PC-9 (cell line): ENCODE data around the gene HLCS. TPM values are rescaled to one million over a fixed set of nuclear protein-coding genes. Genes with fewer than 3 reads are reported as not detected.

Experiments used
- BruUV-seq: library from RNA; stranded (reverse); fragments of 400-500 nt; replicated peaks from 2 replicates; lab custom pipeline; 2021; lab: Mats Ljungman, UMichigan
- CTCF ChIA-PET: fragments of 300-600 bp; sonication (Branson Sonifier 250); formaldehyde crosslinking; loops from one replicate; lab custom pipeline; 2022; ENCODE audit warnings: antibody characterized with exemption; lab: Charles Lee
- POLR2A ChIA-PET: fragments of 300-600 bp; sonication (Branson Sonifier 250); formaldehyde crosslinking; loops from one replicate; lab custom pipeline; 2022; ENCODE audit warnings: antibody characterized with exemption; ENCODE audit not compliant: unreplicated experiment; lab: Charles Lee
- DNase-seq, 2 experiments: peaks; one replicate each; pipeline versions ENCODE4 v3.0.0 to v3.0.0-alpha.2; 2015 to 2022; ENCODE audit warnings: mixed read lengths in 1 of 2
- H2AFZ ChIP-seq: fragments of 200-600 bp; sonication (generic); 2 replicates; pipeline ENCODE4 v1.8.1; 2017; ENCODE audit warnings: antibody characterized with exemption
- H3F3A ChIP-seq: fragments of 200-600 bp; sonication (generic); 2 replicates; pipeline ENCODE4 v1.8.1; 2017; ENCODE audit warnings: antibody characterized with exemption, mild to moderate bottlenecking, low read depth; ENCODE audit not compliant: insufficient read depth
- H3K27ac ChIP-seq: fragments of 200-600 bp; sonication (generic); 2 replicates; pipeline ENCODE4 v1.6.1; 2016; ENCODE audit warnings: mixed run types
- H3K27me3 ChIP-seq: fragments of 200-600 bp; sonication (generic); 2 replicates; pipeline ENCODE4 v1.6.1; 2016; ENCODE audit warnings: low read depth, mixed run types; ENCODE audit not compliant: insufficient read depth
- H3K36me3 ChIP-seq: fragments of 200-600 bp; sonication (generic); 2 replicates; pipeline ENCODE4 v1.6.1; 2016; ENCODE audit warnings: low read depth, mixed run types
- H3K4me1 ChIP-seq: fragments of 200-600 bp; sonication (generic); replicated peaks from 2 replicates; pipeline ENCODE4 v1.6.1; 2016; ENCODE audit warnings: mixed run types; ENCODE audit not compliant: insufficient read depth
- H3K4me2 ChIP-seq: fragments of 200-600 bp; sonication (generic); 2 replicates; pipeline ENCODE4 v1.6.1; 2017; ENCODE audit warnings: mixed run types
- H3K4me3 ChIP-seq: fragments of 200-600 bp; sonication (generic); 2 replicates; pipeline ENCODE4 v1.6.1; 2016; ENCODE audit warnings: mixed run types
- H3K79me2 ChIP-seq: fragments of 200-600 bp; sonication (generic); 2 replicates; pipeline ENCODE4 v1.6.1; 2017; ENCODE audit warnings: low read depth, mixed run types
- H3K9me2 ChIP-seq: fragments of 200-600 bp; sonication (generic); 2 replicates; pipeline ENCODE4 v1.8.1; 2017; ENCODE audit warnings: mild to moderate bottlenecking; ENCODE audit not compliant: insufficient read depth
- H3K9me3 ChIP-seq: fragments of 200-600 bp; sonication (generic); 2 replicates; pipeline ENCODE4 v1.8.1; 2016; ENCODE audit warnings: low read depth; ENCODE audit not compliant: insufficient read depth
- H4K20me1 ChIP-seq: fragments of 200-600 bp; sonication (generic); 2 replicates; pipeline ENCODE4 v1.8.1; 2017; ENCODE audit not compliant: insufficient read depth
- EZH2 ChIP-seq: fragments of 200-600 bp; sonication (generic); IDR thresholded peaks from 2 replicates; pipeline ENCODE4 v1.8.0; 2017; ENCODE audit warnings: antibody characterized with exemption, low read depth
- intact Hi-C: fragments of 100-400 bp; cut with micrococcal nuclease; formaldehyde crosslinking; loops from one replicate; pipeline ENCODE4 v1.10.0; 2022; ENCODE audit not compliant: unreplicated experiment
- total RNA-seq: library from RNA; stranded (reverse); gene quantifications from 2 replicates; pipeline ENCODE4 v1.2.3, GENCODE V29; 2021
- TF ChIP-seq, protein P1 (sequence below): fragments of 200-600 bp; sonication (generic); conservative IDR thresholded peaks from 2 replicates; pipeline ENCODE4 v1.6.1; 2017; ENCODE audit warnings: mixed run types, antibody characterized with exemption, mild to moderate bottlenecking, moderate library complexity

The HLCS gene
- total RNA-seq, 1 experiment from 2014 or later: 21.6 TPM

DNA sequence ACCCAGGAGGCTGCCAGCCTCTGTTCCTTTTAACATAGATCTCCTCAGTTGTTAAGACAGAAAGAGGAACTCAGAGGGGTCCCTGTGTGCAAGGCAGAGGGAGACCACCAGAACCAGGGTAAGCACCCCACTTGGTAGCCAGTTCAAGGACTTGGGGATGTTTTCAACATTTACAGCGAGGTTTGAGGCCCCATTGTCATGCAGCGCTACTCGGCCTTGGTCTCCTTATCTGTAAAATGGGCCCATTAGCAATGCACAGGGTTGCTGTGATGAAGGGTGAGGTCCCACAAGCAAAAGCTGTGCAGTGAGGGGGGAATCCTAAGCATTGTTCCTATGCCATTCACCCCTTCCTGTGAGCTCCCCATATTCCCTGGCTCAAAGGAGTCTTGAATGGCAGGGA, 263.3 kb downstream of the HLCS start:
- H3K9me3 ChIP-seq: no peaks in the 10 kb centered on the region
- H3K36me3 ChIP-seq: no peaks in the 10 kb centered on the region; the same call in 1 of the 2 replicates
- peaks cover 32% of the 10 kb centered on the region for H4K20me1 ChIP-seq
- peak overlapping the region; percentile 92 for H3K4me2 ChIP-seq
- H3K27me3 ChIP-seq: no peaks in the 10 kb centered on the region
- intact Hi-C loops: no loop called here
- DNase-seq: no peak
- H2AFZ ChIP-seq: no peak overlapping the region
- H3K27ac ChIP-seq: no peak overlapping the region
- H3K9me2 ChIP-seq: no peaks in the 10 kb centered on the region
- no peaks in the 10 kb centered on the region; the same call in 1 of the 2 replicates for H3F3A ChIP-seq
- no peak for TF ChIP-seq EZH2
- TF ChIP-seq, protein P1, sequence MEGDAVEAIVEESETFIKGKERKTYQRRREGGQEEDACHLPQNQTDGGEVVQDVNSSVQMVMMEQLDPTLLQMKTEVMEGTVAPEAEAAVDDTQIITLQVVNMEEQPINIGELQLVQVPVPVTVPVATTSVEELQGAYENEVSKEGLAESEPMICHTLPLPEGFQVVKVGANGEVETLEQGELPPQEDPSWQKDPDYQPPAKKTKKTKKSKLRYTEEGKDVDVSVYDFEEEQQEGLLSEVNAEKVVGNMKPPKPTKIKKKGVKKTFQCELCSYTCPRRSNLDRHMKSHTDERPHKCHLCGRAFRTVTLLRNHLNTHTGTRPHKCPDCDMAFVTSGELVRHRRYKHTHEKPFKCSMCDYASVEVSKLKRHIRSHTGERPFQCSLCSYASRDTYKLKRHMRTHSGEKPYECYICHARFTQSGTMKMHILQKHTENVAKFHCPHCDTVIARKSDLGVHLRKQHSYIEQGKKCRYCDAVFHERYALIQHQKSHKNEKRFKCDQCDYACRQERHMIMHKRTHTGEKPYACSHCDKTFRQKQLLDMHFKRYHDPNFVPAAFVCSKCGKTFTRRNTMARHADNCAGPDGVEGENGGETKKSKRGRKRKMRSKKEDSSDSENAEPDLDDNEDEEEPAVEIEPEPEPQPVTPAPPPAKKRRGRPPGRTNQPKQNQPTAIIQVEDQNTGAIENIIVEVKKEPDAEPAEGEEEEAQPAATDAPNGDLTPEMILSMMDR: no peak
- H3K4me3 ChIP-seq: peak overlapping the region; percentile 87; the same call in 1 of the 2 replicates
- H3K79me2 ChIP-seq: peaks cover 90% of the 10 kb centered on the region
- ChIA-PET CTCF (interaction anchor here (0.6 kb wide), 1 partner anchor 177 kb away, joined by 3 read pairs; no protein-coding TSS in a partner anchor), POLR2A (no interaction called here)
- no TSS peak for BruUV-seq
- 0 out of 2 replicates have a peak, but pooled peaks cover 10% of the 10 kb centered on the region for H3K4me1 ChIP-seq

DNA sequence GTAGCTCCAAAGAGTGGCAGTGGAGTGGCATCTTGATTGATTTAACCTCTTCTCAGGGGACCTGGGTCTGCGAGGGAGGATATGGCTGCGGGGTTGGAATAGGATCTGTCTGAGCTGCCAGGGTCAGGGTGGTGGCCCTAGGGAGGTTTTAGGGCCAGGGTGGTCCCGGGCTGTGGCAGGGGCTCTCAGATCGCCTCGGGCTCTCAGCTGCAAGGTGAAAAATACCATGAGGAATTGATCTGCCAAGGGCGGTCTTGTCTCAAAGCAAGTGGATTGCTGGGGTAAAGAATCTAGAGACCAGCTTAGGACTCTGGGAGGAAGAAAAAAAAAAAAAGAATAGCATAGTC, 263.9 kb downstream of the HLCS start:
- Histone ChIP-seq H3K36me3 (no peaks in the 10 kb centered on the region; the same call in 1 of the 2 replicates), H3F3A (no peaks in the 10 kb centered on the region; the same call in 1 of the 2 replicates), H3K9me3 (no peaks in the 10 kb centered on the region), H3K4me1 (0 out of 2 replicates have a peak, but pooled peaks cover 13% of the 10 kb centered on the region), H3K27me3 (no peaks in the 10 kb centered on the region), H3K9me2 (no peaks in the 10 kb centered on the region), H4K20me1 (peaks cover 32% of the 10 kb centered on the region), H3K79me2 (peaks cover 93% of the 10 kb centered on the region), H3K27ac (no peak overlapping the region), H3K4me3 (peak overlapping the region; percentile 87), H2AFZ (no peak overlapping the region), H3K4me2 (peak overlapping the region; percentile 92)
- BruUV-seq: no TSS peak
- intact Hi-C loops: no loop called here
- CTCF ChIA-PET: no interaction called here
- DNase-seq: no peak
- TF ChIP-seq, protein P1: no peak
- TF ChIP-seq EZH2: no peak
- POLR2A ChIA-PET: interaction anchor here (0.6 kb wide), 1 partner anchor 37 kb away, joined by 6 read pairs; no protein-coding TSS in a partner anchor

DNA sequence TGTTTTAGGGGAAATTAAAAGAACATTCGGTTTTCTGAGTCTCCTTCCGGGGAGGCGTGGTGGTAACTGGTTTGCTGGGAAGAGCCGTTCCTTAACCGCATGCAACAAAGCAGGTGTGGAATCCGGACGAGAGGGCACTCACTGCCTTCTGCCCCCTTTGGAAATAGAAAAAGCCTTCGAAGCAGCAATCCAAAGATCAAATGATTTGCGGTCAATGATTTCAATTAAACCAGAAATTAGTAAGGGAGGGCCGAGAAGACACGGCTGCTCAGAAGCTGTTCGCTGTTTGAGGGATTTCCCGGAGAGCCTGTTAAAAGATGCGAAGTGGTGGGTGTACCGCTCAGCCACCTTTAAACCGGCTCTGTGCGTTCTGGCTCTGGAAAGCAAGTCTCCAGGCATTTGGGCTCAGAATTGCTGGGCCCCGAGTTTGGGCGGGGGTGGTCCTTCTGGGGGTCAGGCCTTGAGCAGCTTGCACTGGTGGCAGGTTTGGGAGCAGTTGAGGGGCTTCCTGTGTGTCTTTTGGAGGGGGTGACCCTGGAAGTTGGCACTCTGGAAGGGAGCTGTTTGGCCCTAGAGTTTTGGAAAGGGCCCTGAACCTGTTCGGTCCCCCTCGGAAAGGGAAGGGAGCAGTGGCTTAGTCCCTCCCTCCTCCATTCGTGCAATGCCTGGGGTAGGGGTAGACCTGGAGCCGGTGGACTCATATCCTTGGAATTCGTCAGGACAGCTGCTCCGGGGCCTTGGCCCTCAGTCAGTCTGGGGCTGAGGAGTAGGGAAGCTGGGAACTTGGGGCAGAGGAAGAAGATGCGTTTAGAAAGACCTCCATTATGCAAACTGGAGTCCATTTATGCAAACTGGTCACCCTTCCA, 264.5 kb downstream of the HLCS start:
- Histone ChIP-seq H3K27ac (peak overlapping the region; percentile 47), H3K9me3 (no peaks in the 10 kb centered on the region), H3K4me3 (peak overlapping the region; percentile 87), H3K9me2 (no peaks in the 10 kb centered on the region), H3K36me3 (no peaks in the 10 kb centered on the region; the same call in 1 of the 2 replicates), H4K20me1 (peaks cover 32% of the 10 kb centered on the region), H3K4me2 (peak overlapping the region; percentile 92), H2AFZ (no peak overlapping the region; the same call in 1 of the 2 replicates), H3K27me3 (no peaks in the 10 kb centered on the region), H3K79me2 (peaks cover 93% of the 10 kb centered on the region), H3F3A (no peaks in the 10 kb centered on the region; the same call in 1 of the 2 replicates), H3K4me1 (0 out of 2 replicates have a peak, but pooled peaks cover 14% of the 10 kb centered on the region)
- no peak for TF ChIP-seq EZH2
- TF ChIP-seq, protein P1: no peak
- BruUV-seq: no TSS peak
- POLR2A ChIA-PET: interaction anchor here (0.6 kb wide), 1 partner anchor 37 kb away, joined by 6 read pairs; no protein-coding TSS in a partner anchor
- intact Hi-C loops: no loop called here
- peak in 1 of 2 experiments; percentile 59 for DNase-seq
- CTCF ChIA-PET: no interaction called here
